Right atrium auricular region (tissue), 2 donors: ENCODE measurements around the gene TMPRSS6. TPM values are rescaled to one million over a fixed set of nuclear protein-coding genes. Genes with fewer than 3 reads are reported as not detected.

Experiments
- DNase-seq: peaks from one replicate; pipeline ENCODE4 v3.0.0-alpha.2; 2019; ENCODE audit warnings: low spot score
- H3K27ac ChIP-seq, 2 donors: fragments of 200-600 bp; sonication (generic); 1 replicate in 1 of 2; 2 replicates in 1 of 2; pipeline ENCODE4 v1.5.1; 2016 to 2019
- H3K27me3 ChIP-seq, 2 donors: fragments of 200-600 bp; sonication (generic); one replicate each; pipeline versions ENCODE4 v1.5.1 to v1.6.0; 2017 to 2019
- H3K36me3 ChIP-seq: fragments of 200-600 bp; sonication (generic); one replicate; pipeline ENCODE4 v1.5.1; 2016
- H3K4me1 ChIP-seq, 2 donors: fragments of 200-600 bp; sonication (generic); one replicate each; pipeline versions ENCODE4 v1.5.1 to v1.6.0; 2017 to 2019
- H3K4me3 ChIP-seq, 2 donors: fragments of 200-600 bp; sonication (generic); 1 replicate in 1 of 2; 2 replicates in 1 of 2; pipeline ENCODE4 v1.5.1; 2017 to 2019; ENCODE audit warnings: mild to moderate bottlenecking in 1 of 2, moderate library complexity in 1 of 2
- H3K9me3 ChIP-seq, 2 donors: fragments of 200-600 bp; sonication (generic); one replicate each; pipeline ENCODE4 v1.5.1; 2019
- CTCF ChIP-seq, 2 donors: fragments of 200-600 bp; sonication (generic); IDR thresholded peaks; one replicate each; pipeline ENCODE4 v1.5.1; 2019; ENCODE audit warnings: antibody characterized with exemption in 2 of 2
- total RNA-seq, 2 donors: library from RNA; depleted of rRNA; stranded (reverse); fragments of >200 nt; gene quantifications; one replicate each; pipeline ENCODE4 v1.1.0, GENCODE V29; 2016

Gene TMPRSS6
- total RNA-seq, 2 donors from 2014 or later = not detected

GRCh38 chr22:37148031-37148651 lies 38.6 kb upstream of the TMPRSS6 start:
- Histone ChIP-seq H3K27ac (no peak overlapping the region), H3K9me3 (peaks cover 0 to 6% of the 10 kb centered on the region in 2 donors), H3K27me3 (no peaks in the 10 kb centered on the region), H3K36me3 (no peaks in the 10 kb centered on the region), H3K4me3 (no peak overlapping the region), H3K4me1 (peaks cover 0 to 9% of the 10 kb centered on the region in 2 donors)
- TF ChIP-seq CTCF (IDR thresholded peaks at IDR 0.05) = no peak
- no peak for DNase-seq

- Histone ChIP-seq H3K4me3 (no peak overlapping the region), H3K36me3 (no peaks in the 10 kb centered on the region), H3K27me3 (no peaks in the 10 kb centered on the region), H3K4me1 (peaks cover 0 to 9% of the 10 kb centered on the region in 2 donors), H3K27ac (no peak overlapping the region), H3K9me3 (peaks cover 0 to 6% of the 10 kb centered on the region in 2 donors)
- no peak for DNase-seq
- TF ChIP-seq CTCF (IDR thresholded peaks at IDR 0.05) = no peak
Observed at GRCh38 chr22:37147186-37147990, 37.9 kb upstream of the TMPRSS6 start.

GRCh38 chr22:37146507-37147180 lies 37.1 kb upstream of the TMPRSS6 start:
- H3K36me3 ChIP-seq = no peaks in the 10 kb centered on the region
- H3K27me3 ChIP-seq = no peaks in the 10 kb centered on the region
- peaks cover 0 to 9% of the 10 kb centered on the region in 2 donors for H3K4me1 ChIP-seq
- DNase-seq = no peak
- peaks cover 0 to 6% of the 10 kb centered on the region in 2 donors for H3K9me3 ChIP-seq
- no peak overlapping the region for H3K4me3 ChIP-seq
- H3K27ac ChIP-seq = no peak overlapping the region
- no peak for TF ChIP-seq CTCF (IDR thresholded peaks at IDR 0.05)

GRCh38 chr22:37146051-37146385 lies 36.5 kb upstream of the TMPRSS6 start:
- DNase-seq = no peak
- H3K4me3 ChIP-seq = no peak overlapping the region
- H3K27me3 ChIP-seq = no peaks in the 10 kb centered on the region
- peaks cover 0 to 6% of the 10 kb centered on the region in 2 donors for H3K9me3 ChIP-seq
- H3K27ac ChIP-seq = no peak overlapping the region
- no peaks in the 10 kb centered on the region for H3K36me3 ChIP-seq
- H3K4me1 ChIP-seq = peaks cover 0 to 9% of the 10 kb centered on the region in 2 donors
- TF ChIP-seq CTCF (IDR thresholded peaks at IDR 0.05) = no peak

GRCh38 chr22:37145180-37146050 lies 35.9 kb upstream of the TMPRSS6 start:
- H3K9me3 ChIP-seq = peaks cover 0 to under 1% of the 10 kb centered on the region in 2 donors
- no peak overlapping the region for H3K27ac ChIP-seq
- H3K27me3 ChIP-seq = no peaks in the 10 kb centered on the region
- no peaks in the 10 kb centered on the region for H3K36me3 ChIP-seq
- DNase-seq = no peak
- no peak overlapping the region for H3K4me3 ChIP-seq
- H3K4me1 ChIP-seq = peaks cover 0 to 9% of the 10 kb centered on the region in 2 donors
- no peak for TF ChIP-seq CTCF (IDR thresholded peaks at IDR 0.05)
